H9 (cell line): Measurements from ENCODE around the gene GALNT7. TPM values are rescaled to one million over a fixed set of nuclear protein-coding genes. Genes with fewer than 3 reads are reported as not detected.

Experiments
- DNase-seq: peaks from one replicate; pipeline ENCODE4 v3.0.0-alpha.2; 2017
- H2AFZ ChIP-seq: one replicate; pipeline ENCODE4 v1.6.1; 2013; ENCODE audit warnings: mild to moderate bottlenecking, low read length, control low read depth, moderate library complexity
- H2AK5ac ChIP-seq: 2 replicates; pipeline ENCODE4 v1.6.1; 2013; ENCODE audit warnings: low read length, control low read depth, mixed read lengths; ENCODE audit not compliant: insufficient read length
- H2BK120ac ChIP-seq: one replicate; pipeline ENCODE4 v1.6.1; 2013; ENCODE audit warnings: low read depth, mild to moderate bottlenecking, low read length, control low read depth, inconsistent platforms; ENCODE audit not compliant: poor library complexity, severe bottlenecking
- H2BK12ac ChIP-seq: 2 replicates; pipeline ENCODE4 v1.6.1; 2013; ENCODE audit warnings: low read length, control low read depth, mixed read lengths, low read depth; ENCODE audit not compliant: insufficient read length
- H2BK15ac ChIP-seq: 2 replicates; pipeline ENCODE4 v1.6.1; 2013; ENCODE audit warnings: low read depth, low read length, control low read depth
- H2BK20ac ChIP-seq: one replicate; pipeline ENCODE4 v1.6.1; 2013; ENCODE audit warnings: low read depth, mild to moderate bottlenecking, low read length, control low read depth, inconsistent platforms; ENCODE audit not compliant: poor library complexity, severe bottlenecking
- H2BK5ac ChIP-seq: 2 replicates; pipeline ENCODE4 v1.6.1; 2013; ENCODE audit warnings: low read length, control low read depth, mixed read lengths; ENCODE audit not compliant: insufficient read length
- H3K14ac ChIP-seq: 2 replicates; pipeline ENCODE4 v1.6.1; 2013; ENCODE audit warnings: low read length, control low read depth; ENCODE audit not compliant: insufficient read depth
- H3K18ac ChIP-seq: 2 replicates; pipeline ENCODE4 v1.6.1; 2013; ENCODE audit warnings: low read depth, mild to moderate bottlenecking, mixed read lengths, low read length, control low read depth; ENCODE audit not compliant: insufficient read length
- H3K23ac ChIP-seq: 2 replicates; pipeline ENCODE4 v1.6.1; 2013; ENCODE audit warnings: low read length, control low read depth, mixed read lengths, low read depth; ENCODE audit not compliant: insufficient read length
- H3K23me2 ChIP-seq: 2 replicates; pipeline ENCODE4 v1.6.1; 2013; ENCODE audit warnings: low read depth, mild to moderate bottlenecking, mixed read lengths, low read length, control low read depth; ENCODE audit not compliant: insufficient read length, poor library complexity, severe bottlenecking
- H3K27ac ChIP-seq: 2 replicates; pipeline ENCODE4 v1.5.1; 2013; ENCODE audit warnings: low read length, control low read depth, mixed read lengths, low read depth; ENCODE audit not compliant: insufficient read length
- H3K27me3 ChIP-seq: 2 replicates; pipeline ENCODE4 v1.6.1; 2013; ENCODE audit warnings: low read length, control low read depth, inconsistent platforms; ENCODE audit not compliant: insufficient read depth
- H3K4ac ChIP-seq: 2 replicates; pipeline ENCODE4 v1.6.1; 2013; ENCODE audit warnings: low read depth, mild to moderate bottlenecking, control low read depth, inconsistent platforms, low read length, moderate library complexity
- H3K4me1 ChIP-seq: 2 replicates; pipeline ENCODE4 v1.6.1; 2013; ENCODE audit warnings: low read length, control low read depth, inconsistent platforms; ENCODE audit not compliant: insufficient read depth
- H3K4me2 ChIP-seq: 2 replicates; pipeline ENCODE4 v1.6.1; 2013; ENCODE audit warnings: low read length, control low read depth, mixed read lengths; ENCODE audit not compliant: insufficient read length, insufficient read depth
- H3K56ac ChIP-seq: 2 replicates; pipeline ENCODE4 v1.6.1; 2013; ENCODE audit warnings: low read depth, mild to moderate bottlenecking, mixed read lengths, low read length, control low read depth; ENCODE audit not compliant: insufficient read length
- H3K79me1 ChIP-seq: 2 replicates; pipeline ENCODE4 v1.6.1; 2013; ENCODE audit warnings: low read depth, mild to moderate bottlenecking, moderate library complexity, low read length, control low read depth, inconsistent platforms; ENCODE audit not compliant: insufficient read depth, poor library complexity, severe bottlenecking
- H3K79me2 ChIP-seq: 2 replicates; pipeline ENCODE4 v1.6.1; 2013; ENCODE audit warnings: low read length, control low read depth, inconsistent platforms; ENCODE audit not compliant: insufficient read depth
- H3K9ac ChIP-seq: 2 replicates; pipeline ENCODE4 v1.6.1; 2013; ENCODE audit warnings: low read length, control low read depth, mixed read lengths; ENCODE audit not compliant: insufficient read length; ENCODE audit errors: extremely low read depth
- H3K9me3 ChIP-seq: one replicate; pipeline ENCODE4 v1.6.1; 2013; ENCODE audit warnings: low read depth, low read length, inconsistent platforms; ENCODE audit not compliant: control insufficient read depth
- H3T11ph ChIP-seq: one replicate; pipeline ENCODE4 v1.6.1; 2013; ENCODE audit warnings: mild to moderate bottlenecking, low read length, control low read depth, inconsistent platforms
- H4K20me1 ChIP-seq: one replicate; pipeline ENCODE4 v1.6.1; 2013; ENCODE audit not compliant: control insufficient read depth, insufficient read length, insufficient read depth
- H4K5ac ChIP-seq: 2 replicates; pipeline ENCODE4 v1.6.1; 2013; ENCODE audit warnings: low read depth, mild to moderate bottlenecking, mixed read lengths, low read length, control low read depth; ENCODE audit not compliant: insufficient read length
- H4K8ac ChIP-seq: replicated peaks from 2 replicates; pipeline ENCODE4 v1.6.1; 2013; ENCODE audit warnings: low read length, control low read depth, mixed read lengths, low read depth; ENCODE audit not compliant: insufficient read length
- H4K91ac ChIP-seq: 2 replicates; pipeline ENCODE4 v1.6.1; 2013; ENCODE audit warnings: low read depth, mild to moderate bottlenecking, moderate library complexity, mixed read lengths, low read length, control low read depth; ENCODE audit not compliant: insufficient read length
- H3K27ac Mint-ChIP-seq, 3 experiments: 2 replicates in 2 of 3; 3 replicates in 1 of 3; pipeline ENCODE4 v1.8.0; 2020 to 2021; ENCODE audit warnings: mixed read lengths in 3 of 3, mild to moderate bottlenecking in 1 of 3, moderate library complexity in 1 of 3
- H3K27me3 Mint-ChIP-seq: 2 replicates; pipeline ENCODE4 v1.8.0; 2021; ENCODE audit warnings: low read depth, mild to moderate bottlenecking, moderate library complexity, mixed read lengths
- H3K36me3 Mint-ChIP-seq, 3 experiments: 2 replicates in 2 of 3; 3 replicates in 1 of 3; pipeline ENCODE4 v1.8.0; 2020 to 2021; ENCODE audit warnings: low read depth in 3 of 3, mixed read lengths in 3 of 3; ENCODE audit not compliant: insufficient read depth in 1 of 3
- H3K4me1 Mint-ChIP-seq, 2 experiments: 2 replicates each; pipeline ENCODE4 v1.8.0; 2020; ENCODE audit warnings: mixed read lengths in 2 of 2
- H3K4me3 Mint-ChIP-seq, 2 experiments: 2 replicates in 1 of 2; 3 replicates in 1 of 2; pipeline ENCODE4 v1.8.0; 2020 to 2021; ENCODE audit warnings: mild to moderate bottlenecking in 2 of 2, mixed read lengths in 2 of 2, moderate library complexity in 1 of 2
- H3K9me3 Mint-ChIP-seq, 2 experiments: 2 replicates in 1 of 2; 3 replicates in 1 of 2; pipeline ENCODE4 v1.8.0; 2020; ENCODE audit warnings: mild to moderate bottlenecking in 2 of 2, mixed read lengths in 2 of 2, moderate library complexity in 1 of 2
- CTCF ChIP-seq: fragments of 200-600 bp; sonication (generic); conservative IDR thresholded peaks from 3 replicates; pipeline ENCODE4 v1.8.0; 2021; ENCODE audit warnings: antibody characterized with exemption, mild to moderate bottlenecking
- WGBS: extraction: QIAGEN DNeasy Blood & Tissue Kit; methylation state at CpG from one replicate; pipeline ENCODE4 v1.1.7; 2013; ENCODE audit warnings: missing lambda C conversion rate, low lambda C conversion rate, mixed read lengths; ENCODE audit not compliant: insufficient read length; ENCODE audit errors: extremely low coverage; 5-methylcytosine and 5-hydroxymethylcytosine counted together
- total RNA-seq: library from RNA; stranded (reverse); gene quantifications from 2 replicates; pipeline ENCODE4 v1.2.1, GENCODE V29; 2021

Gene GALNT7
- total RNA-seq, 1 experiment from 2014 or later, result 57.3 TPM

DNA sequence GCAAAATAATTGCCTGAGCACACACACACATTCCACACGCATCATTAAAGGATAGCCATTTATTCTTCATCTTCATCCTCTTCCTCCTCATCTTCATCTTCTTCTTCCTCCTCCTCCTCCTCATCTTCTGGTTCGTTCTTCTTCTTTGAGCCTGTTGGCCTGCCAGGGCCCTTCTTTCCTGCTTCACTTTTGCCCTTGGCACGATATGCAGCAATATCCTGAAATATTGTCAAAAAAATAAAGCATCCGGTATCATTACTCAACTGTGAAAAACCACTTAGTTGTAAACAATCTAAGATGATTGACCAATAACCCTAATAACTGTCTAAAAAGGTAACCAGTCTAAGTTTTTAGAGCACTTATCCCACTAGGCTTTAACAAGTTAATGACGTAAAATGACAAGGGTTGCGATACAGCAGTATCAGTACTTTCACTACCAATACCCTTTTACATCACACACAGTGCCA, 163.4 kb downstream of the GALNT7 start:
- Mint-ChIP-seq H3K4me3 (peak overlapping the region; percentile 97), H3K4me1 (peaks cover 24 to 28% of the 10 kb centered on the region in 2 experiments), H3K27me3 (peaks cover 2% of the 10 kb centered on the region; the same call in 1 of the 2 replicates), H3K36me3 (peaks cover 35 to 60% (median 51%) of the 10 kb centered on the region in 3 experiments), H3K27ac (peak overlapping the region in 2 of 3 experiments; percentile 25 to 86; a peak in 3 of 7 replicates), H3K9me3 (peaks cover 5 to 8% of the 10 kb centered on the region in 2 experiments; a peak in 3 of 5 replicates)
- Histone ChIP-seq H2BK5ac (no peak overlapping the region), H3K9me3 (no peaks in the 10 kb centered on the region), H3K18ac (no peak overlapping the region), H2BK12ac (no peak overlapping the region), H3K27me3 (no peaks in the 10 kb centered on the region), H2AFZ (no peak overlapping the region), H3K9ac (no peak overlapping the region), H4K8ac (no peak overlapping the region), H3K23me2 (peaks cover 8% of the 10 kb centered on the region), H4K91ac (no peak overlapping the region), H3K27ac (no peak overlapping the region), H4K5ac (no peak overlapping the region), H4K20me1 (no peaks in the 10 kb centered on the region), H3K79me2 (peaks cover 6% of the 10 kb centered on the region; the same call in 1 of the 2 replicates), H2BK20ac (no peak overlapping the region), H3K23ac (no peak overlapping the region), H2BK15ac (no peak overlapping the region), H3K4me1 (no peaks in the 10 kb centered on the region), H3K56ac (no peak overlapping the region), H3K4me2 (no peak overlapping the region), H3K79me1 (no peaks in the 10 kb centered on the region), H3K4ac (no peak overlapping the region), H2BK120ac (no peak overlapping the region), H3T11ph (no peak overlapping the region), H2AK5ac (no peak overlapping the region), H3K14ac (no peak overlapping the region)
- no peak for TF ChIP-seq CTCF
- no peak for DNase-seq
- no CpG with 5 or more reads among the region's 6 CpGs for WGBS
